ENCODE data around the gene UGT1A6. TPM values are rescaled to one million over a fixed set of nuclear protein-coding genes. Genes with fewer than 3 reads are reported as not detected.

UGT1A6 gene
- total and polyA plus RNA-seq, 8 donors = 0.05 to 0.69 TPM; not detected in 6

DNA sequence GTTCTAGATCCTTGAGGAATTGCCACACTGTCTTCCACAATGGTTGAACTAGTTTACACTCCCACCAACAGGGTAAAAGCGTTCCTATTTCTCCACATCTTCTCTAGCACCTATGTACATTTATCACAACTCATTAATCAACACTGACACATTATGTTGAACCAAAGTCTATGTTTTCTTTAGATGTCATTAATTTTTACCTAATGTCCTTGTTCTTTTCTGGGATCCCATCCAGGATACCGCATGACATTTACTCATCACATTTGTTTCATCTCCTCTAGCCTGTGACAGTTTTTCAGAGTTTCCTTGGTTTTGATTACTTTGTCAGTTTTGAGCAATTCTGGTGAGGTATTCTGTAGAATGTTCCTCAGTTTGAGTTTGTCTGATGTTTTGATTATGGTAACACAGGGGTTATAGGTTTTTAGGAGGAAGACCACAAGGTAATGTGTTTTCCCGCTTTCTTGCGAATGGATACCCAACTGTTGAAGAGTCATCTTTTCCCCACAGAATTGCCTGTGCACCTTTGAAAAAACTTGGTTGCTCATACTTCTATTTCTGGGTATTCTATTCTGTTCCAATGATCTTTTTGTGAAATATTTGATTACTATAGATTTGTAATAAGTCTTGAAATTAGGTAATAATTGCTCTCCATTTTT, 24.0 kb upstream of the UGT1A6 start:
- Histone ChIP-seq H3K36me3 (no peaks in the 10 kb centered on the region), H3K27me3 (no peaks in the 10 kb centered on the region), H3K9me3 (no peaks in the 10 kb centered on the region), H3K4me3 (no peak overlapping the region), H3K4me1 (no peaks in the 10 kb centered on the region), H3K27ac (no peak overlapping the region)
- TF ChIP-seq, protein P1, sequence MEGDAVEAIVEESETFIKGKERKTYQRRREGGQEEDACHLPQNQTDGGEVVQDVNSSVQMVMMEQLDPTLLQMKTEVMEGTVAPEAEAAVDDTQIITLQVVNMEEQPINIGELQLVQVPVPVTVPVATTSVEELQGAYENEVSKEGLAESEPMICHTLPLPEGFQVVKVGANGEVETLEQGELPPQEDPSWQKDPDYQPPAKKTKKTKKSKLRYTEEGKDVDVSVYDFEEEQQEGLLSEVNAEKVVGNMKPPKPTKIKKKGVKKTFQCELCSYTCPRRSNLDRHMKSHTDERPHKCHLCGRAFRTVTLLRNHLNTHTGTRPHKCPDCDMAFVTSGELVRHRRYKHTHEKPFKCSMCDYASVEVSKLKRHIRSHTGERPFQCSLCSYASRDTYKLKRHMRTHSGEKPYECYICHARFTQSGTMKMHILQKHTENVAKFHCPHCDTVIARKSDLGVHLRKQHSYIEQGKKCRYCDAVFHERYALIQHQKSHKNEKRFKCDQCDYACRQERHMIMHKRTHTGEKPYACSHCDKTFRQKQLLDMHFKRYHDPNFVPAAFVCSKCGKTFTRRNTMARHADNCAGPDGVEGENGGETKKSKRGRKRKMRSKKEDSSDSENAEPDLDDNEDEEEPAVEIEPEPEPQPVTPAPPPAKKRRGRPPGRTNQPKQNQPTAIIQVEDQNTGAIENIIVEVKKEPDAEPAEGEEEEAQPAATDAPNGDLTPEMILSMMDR (IDR thresholded peaks at IDR 0.05) = no peak
- intact Hi-C loops (cut with DNase I) = no loop called here
- no peak for ATAC-seq
- no peak for DNase-seq
- FAIRE-seq = no peak
- WGBS, 2 donors = 54 to 55% methylated on average over 4 of the region's 4 CpGs

DNA sequence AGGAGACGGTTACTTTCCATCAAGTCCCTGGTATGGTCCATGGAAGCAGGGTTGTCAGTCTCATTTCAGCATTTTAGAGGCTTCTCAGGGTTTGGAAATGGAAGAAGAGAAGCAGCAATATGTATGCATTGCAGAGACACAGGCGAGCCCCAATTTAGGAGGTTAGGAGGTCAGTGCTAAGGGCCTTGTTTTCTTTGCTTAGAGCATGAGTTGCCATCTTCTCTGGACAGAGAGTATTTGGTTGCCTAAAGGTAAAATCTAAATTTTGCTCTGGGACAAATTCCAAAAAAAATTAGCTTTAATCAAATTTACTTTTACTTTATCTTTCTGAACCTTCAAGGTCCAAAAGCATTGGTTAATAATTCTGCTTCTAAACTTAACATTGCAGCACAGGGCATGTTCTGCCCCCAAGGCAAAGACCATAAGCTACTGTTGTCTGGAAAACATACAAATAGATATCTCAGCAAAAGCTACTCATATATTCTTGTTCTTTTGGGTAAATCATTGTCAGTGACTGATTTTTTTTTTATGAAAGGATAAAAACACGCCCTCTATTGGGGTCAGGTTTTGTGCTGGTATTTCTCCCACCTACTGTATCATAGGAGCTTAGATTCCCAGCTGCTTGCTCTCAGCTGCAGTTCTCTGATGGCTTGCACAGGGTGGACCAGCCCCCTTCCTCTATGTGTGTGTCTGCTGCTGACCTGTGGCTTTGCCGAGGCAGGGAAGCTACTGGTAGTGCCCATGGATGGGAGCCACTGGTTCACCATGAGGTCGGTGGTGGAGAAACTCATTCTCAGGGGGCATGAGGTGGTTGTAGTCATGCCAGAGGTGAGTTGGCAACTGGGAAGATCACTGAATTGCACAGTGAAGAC, 21.2 kb upstream of the UGT1A6 start, which contains the start of gene UGT1A9:
Gene UGT1A9 (plus strand): TSS at position 609 of the 872 bp plus-strand sequence. CDS start 37 bp downstream, at position 646.
- FAIRE-seq (no peak), ATAC-seq (no peak), DNase-seq (no peak)
- no peak within 1 kb of the TSS for H3K4me3 ChIP-seq
- no peak within 1 kb of the TSS for H3K27ac ChIP-seq
- TF ChIP-seq, protein P1 (IDR thresholded peaks at IDR 0.05) = no peak
- no peaks in the 10 kb centered on the region for H3K4me1 ChIP-seq
- no peaks in the 10 kb centered on the region for H3K27me3 ChIP-seq
- 75 to 84% methylated on average over 5 of the region's 5 CpGs for whole genome bisulfite sequencing, 2 donors
- no peaks in the 10 kb centered on the region for H3K36me3 ChIP-seq
- intact Hi-C loops (cut with DNase I) = no loop called here
- no peaks in the 10 kb centered on the region for H3K9me3 ChIP-seq

DNA sequence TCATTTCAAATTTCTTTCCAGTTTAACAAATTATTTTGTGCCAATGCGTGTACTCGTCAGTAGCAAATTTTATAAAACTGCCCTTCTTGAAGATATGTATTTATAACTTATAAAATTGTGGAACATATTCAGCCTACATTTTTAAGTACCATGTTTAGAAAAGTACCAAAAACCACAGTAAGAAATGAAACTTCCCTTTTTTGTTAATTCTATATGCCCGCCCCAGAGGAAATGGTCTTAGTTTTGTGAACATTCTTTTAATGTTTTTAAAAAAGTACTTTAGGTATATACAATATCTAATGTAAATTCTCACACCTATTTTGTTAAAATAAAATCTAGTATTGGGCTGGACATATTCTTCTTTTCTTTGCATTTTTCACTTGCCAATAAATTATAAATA, 19.8 kb upstream of the UGT1A6 start:
- FAIRE-seq (no peak), DNase-seq (no peak), ATAC-seq (no peak)
- TF ChIP-seq, protein P1 (IDR thresholded peaks at IDR 0.05) = no peak
- Histone ChIP-seq H3K4me3 (no peak overlapping the region), H3K4me1 (no peaks in the 10 kb centered on the region), H3K9me3 (no peaks in the 10 kb centered on the region), H3K36me3 (no peaks in the 10 kb centered on the region), H3K27ac (no peak overlapping the region), H3K27me3 (no peaks in the 10 kb centered on the region)
- WGBS, 2 donors = 74 to 79% methylated on average over 3 of the region's 3 CpGs
- intact Hi-C loops (cut with DNase I) = no loop called here

DNA sequence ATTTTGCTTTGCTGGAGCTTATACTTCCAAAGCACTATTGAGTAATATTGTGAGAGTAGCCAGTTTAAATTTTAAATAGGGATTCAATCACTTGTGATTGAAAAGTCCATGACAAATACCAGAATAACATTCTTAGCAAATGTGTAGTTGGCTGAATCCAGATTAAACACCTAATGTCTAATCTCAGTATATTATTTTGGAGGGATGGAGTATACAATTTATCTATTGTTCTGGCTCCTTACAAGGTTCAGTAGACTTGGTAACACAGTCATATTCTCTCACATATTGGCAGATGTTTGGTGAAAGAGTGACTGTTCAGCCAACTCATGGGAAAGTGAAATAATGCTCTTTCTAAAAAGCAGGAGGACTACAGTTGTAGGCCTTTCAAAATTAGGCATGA, 18.8 kb upstream of the UGT1A6 start:
- FAIRE-seq = no peak
- Histone ChIP-seq H3K27ac (no peak overlapping the region), H3K4me1 (no peaks in the 10 kb centered on the region), H3K9me3 (no peaks in the 10 kb centered on the region), H3K4me3 (no peak overlapping the region), H3K36me3 (no peaks in the 10 kb centered on the region), H3K27me3 (no peaks in the 10 kb centered on the region)
- TF ChIP-seq, protein P1 (IDR thresholded peaks at IDR 0.05) = no peak
- no peak for ATAC-seq
- intact Hi-C loops (cut with DNase I) = no loop called here
- no peak for DNase-seq

DNA sequence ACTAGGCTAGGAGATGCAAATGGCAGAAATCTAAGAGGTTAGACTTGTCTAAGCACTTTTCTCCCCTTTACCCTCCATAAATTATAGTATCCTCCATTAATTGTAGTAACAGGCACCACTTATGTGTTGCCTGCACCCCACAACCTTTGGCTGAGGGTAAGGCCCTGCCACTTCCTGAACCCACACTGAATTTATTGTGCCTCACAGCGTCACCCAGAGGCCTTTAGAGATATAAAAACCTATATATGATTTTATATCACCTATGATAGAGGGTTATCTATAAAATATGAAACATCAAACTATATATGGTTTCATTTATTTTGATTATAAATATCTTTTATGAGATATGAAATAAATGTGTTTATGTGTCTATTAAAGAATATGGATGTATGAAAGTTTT, 18.4 kb upstream of the UGT1A6 start:
- ATAC-seq (no peak), FAIRE-seq (no peak), DNase-seq (no peak)
- intact Hi-C loops (cut with DNase I) = no loop called here
- 63 to 70% methylated on average over 1 of the region's 1 CpG for WGBS, 2 donors
- H3K27ac ChIP-seq = no peak overlapping the region
- H3K4me1 ChIP-seq = no peaks in the 10 kb centered on the region
- TF ChIP-seq, protein P1 (IDR thresholded peaks at IDR 0.05) = no peak
- no peaks in the 10 kb centered on the region for H3K9me3 ChIP-seq
- no peak overlapping the region for H3K4me3 ChIP-seq
- H3K27me3 ChIP-seq = no peaks in the 10 kb centered on the region
- H3K36me3 ChIP-seq = no peaks in the 10 kb centered on the region
